ENCODE results near the gene UBE2C.
"Not testable (repeated sequence)": the region's sequence is repeated elsewhere in the genome, so short reads cannot be mapped to it uniquely, and the experiment has no call there.

Gene UBE2C

DNA sequence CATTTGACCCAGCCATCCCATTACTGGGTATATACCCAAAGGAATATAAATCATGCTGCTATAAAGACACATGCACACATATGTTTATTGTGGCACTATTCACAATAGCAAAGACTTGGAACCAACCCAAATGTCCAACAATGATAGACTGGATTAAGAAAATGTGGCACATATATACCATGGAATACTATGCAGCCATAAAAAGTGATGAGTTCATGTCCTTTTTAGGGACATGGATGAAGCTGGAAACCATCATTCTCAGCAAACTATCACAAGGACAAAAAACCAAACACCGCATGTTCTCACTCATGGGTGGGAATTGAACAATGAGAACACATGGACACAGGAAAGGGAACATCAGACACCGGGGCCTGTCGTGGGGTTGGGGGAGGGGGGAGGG, 14.5 kb upstream of the UBE2C start:
- not testable (repeated sequence) for DNase-seq (ENCODE audit: low read depth)

DNA sequence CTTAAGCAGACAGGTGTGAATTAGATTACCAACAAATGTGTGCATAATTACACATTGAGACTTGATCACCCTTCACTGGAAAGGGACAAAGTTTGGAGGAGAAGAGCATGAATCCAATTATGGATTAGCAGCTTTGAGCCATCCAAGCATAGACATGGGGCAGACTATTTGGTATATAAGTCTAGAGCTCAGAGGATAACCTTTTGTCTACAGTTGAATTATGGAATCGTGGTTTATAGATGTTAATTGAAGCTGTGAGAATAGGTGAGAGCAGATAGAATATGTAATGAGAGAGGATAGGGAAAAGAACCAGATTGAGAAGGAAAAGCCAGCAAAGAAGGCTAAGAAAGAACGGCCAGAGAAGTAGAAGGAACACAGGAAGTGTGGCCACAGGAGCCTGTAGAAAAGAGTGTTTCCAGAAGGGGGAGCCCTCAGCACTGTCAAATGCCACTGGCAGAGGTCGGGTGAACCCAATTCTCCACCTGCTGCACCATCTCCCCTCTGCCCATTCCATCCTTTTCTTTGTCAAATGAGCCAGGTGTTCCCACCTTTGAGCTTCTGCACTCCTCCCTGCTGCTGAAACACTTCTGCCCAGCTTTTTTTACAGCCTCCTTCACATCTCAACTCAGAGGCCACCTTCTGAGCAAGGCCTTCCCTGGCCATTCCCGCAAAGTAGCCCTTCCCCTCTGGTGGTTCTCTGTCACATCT, 13.4 kb upstream of the UBE2C start:
- DNase-seq (ENCODE audit: low read depth): peak; percentile 38

- no peak for DNase-seq (ENCODE audit: low read depth)
These were observed 10.6 kb upstream of the UBE2C start for GRCh38 chr20:45801851-45802250.

DNA sequence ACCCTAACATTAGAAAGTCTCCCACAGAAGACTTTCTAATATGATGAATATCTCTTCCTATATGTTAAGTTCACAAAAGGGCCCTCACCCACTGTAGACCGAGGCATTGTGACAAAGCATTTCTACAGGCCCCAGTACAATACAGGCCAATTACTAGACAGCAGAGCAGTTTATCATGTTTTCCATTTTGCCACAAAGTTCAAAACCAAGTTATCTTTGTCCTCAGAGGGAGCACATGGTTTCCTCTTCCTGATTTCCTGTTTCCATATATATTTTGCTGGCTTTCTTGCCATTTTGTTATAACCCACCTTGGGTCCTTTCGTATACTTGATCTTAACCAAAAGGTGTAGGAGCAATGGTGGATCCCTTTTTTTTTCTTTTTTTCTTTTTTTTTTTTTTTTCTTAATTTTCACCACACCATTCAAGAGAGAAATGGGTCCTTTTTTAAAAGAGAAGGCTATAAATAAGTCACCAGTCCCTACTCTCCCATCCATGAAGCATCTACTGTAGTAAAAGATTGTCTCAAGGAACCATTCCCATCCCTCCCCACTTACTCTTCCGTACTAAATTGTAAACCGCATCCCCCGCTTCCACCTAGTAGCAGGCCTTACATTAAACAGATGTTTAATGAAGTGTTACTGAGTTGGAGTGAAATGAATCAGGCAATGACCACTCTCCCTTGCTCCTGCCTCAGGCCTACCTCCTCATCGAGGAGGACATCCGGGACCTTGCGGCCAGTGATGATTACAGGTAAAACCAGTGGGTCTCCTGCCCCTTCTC, 2.1 kb upstream of the UBE2C start:
- DNase-seq (ENCODE audit: low read depth): no peak

GRCh38 chr20:45813006-45813340, 529 bp downstream of the UBE2C start:
- no peak for DNase-seq (ENCODE audit: low read depth)

DNA sequence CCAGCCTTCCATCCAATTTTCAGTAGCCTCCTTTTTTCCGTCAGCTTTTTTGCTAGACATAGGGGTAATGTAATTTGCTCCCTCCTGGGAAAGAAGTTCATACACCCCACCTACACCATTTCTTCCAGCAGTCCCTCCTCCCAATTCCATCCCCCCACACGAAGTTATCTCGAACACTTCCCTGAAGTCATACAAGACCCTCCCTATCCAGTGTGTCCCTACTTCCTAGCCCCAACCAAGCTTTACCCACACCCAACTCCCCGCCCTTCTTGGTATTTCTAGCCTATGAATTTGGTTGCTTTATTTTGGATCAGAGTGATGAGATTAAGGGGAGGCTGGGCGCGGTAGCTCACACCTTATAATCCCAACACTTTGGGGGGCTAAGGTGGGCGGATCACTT, 1.0 kb downstream of the UBE2C start:
- DNase-seq (ENCODE audit: low read depth): no peak

GRCh38 chr20:45814314-45814713, 1.9 kb downstream of the UBE2C start:
- DNase-seq (ENCODE audit: low read depth): no peak

- DNase-seq (ENCODE audit: low read depth): no peak
These were observed 4.5 kb downstream of the UBE2C start for GRCh38 chr20:45816951-45817350.

GRCh38 chr20:45817376-45818194, 5.1 kb downstream of the UBE2C start:
- no peak for DNase-seq (ENCODE audit: low read depth)

GRCh38 chr20:45818239-45818638, 5.8 kb downstream of the UBE2C start:
- DNase-seq (ENCODE audit: low read depth): no peak

- DNase-seq (ENCODE audit: low read depth): no peak
These were observed 7.0 kb downstream of the UBE2C start for GRCh38 chr20:45819466-45819865.

GRCh38 chr20:45821947-45822346, 9.5 kb downstream of the UBE2C start:
- DNase-seq (ENCODE audit: low read depth): no peak

- DNase-seq (ENCODE audit: low read depth): no peak
These were observed 10.4 kb downstream of the UBE2C start for GRCh38 chr20:45822857-45823256.

DNA sequence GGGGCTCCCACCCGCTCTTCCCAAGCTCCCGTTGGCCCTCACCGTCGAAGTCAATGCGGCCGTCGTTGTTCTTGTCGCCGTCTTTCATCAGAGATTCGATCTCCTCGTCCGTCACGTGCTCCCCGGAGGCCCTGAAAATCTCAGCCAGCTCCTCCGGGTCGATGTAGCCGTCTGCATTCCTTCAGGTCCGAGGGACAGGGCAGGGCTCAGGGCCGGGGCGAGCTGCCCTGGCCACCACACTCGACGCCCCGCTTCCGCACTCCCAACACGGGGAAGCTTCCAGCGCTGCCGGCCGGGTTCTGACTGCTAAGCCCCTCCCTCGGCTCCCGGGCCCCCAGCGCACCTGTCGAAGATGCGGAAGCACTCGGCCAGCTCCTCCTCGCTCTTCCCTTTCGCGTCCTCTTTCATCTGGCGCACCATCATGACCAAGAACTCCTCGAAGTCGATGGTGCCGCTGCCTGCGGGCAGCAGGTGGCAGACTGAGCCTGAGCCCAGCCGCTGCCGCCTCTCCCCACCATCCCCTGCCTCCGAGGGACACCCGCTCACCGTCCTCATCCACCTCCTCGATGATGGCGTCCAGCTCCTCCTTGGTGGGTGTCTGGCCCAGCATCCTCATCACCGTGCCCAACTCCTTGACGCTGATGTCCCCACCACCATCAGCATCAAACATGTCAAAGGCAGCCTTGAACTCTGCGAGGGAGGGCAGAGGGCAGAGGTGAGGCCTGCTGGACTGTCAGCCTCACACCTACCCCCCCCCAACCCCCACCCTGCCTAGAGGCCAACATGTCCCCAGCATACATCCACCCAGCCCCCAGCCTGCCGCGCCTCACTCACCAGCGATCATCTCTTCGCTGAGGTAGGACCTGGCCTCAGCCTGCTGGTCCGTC, 11.7 kb downstream of the UBE2C start:
- peak; percentile 12 for DNase-seq (ENCODE audit: low read depth)

DNA sequence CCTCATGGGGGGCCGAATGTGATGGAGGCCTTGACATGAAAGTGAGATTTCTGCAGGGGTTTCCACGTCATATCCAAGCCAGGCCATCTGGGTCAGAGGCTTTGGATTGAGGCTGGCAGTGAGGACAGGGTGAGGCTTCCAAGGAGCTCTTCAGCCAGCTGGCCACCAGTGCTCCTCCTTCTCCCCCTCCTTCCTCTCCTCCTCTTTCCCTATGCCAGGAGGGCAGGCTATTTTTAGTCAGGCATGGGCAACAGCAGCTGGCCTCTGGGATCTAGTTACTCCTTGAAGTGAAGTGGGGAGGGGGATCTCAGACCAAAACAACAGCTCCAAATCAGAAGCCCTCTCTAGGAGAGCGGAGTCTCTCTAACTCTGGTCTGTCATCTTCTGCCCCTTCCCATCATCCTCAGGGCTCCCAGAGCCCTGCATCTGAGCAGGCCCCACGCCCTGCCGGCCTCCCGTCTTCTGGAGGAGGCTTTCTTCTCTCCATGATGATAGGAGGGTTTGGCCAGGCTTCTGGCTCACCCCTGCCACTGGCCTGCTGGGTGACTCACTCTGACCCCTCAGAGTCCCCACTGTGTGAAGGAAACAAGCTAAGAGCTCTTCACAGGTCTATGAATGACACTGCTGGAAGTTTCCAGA, 14.1 kb downstream of the UBE2C start:
- DNase-seq (ENCODE audit: low read depth): no peak

- no peak for DNase-seq (ENCODE audit: low read depth)
These were observed 14.7 kb downstream of the UBE2C start, which contains the start of gene TNNC2 for GRCh38 chr20:45827030-45827652. TSS of gene TNNC2 (minus strand) at chr20:45827312. CDS start at chr20:45827248, 64 bp downstream.

DNA sequence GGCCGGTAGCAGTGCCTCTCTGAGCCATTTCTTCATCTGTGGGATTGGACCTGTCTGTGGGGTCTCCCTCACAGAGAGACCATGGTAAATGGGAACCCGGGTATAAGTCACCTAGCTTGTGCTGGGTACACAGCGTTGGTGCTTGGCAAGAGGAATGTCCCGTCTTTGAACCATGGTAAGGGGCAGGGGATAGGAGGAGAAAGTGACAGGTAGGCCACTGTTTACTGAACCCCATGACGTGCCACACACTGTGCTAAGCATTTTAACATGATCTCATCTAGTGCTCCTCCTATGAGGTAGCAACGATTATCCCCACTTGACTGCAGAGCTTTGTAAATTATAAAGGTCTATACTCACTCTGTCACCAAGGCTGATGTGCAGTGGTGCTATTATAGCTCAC, 15.3 kb downstream of the UBE2C start:
- no peak for DNase-seq (ENCODE audit: low read depth)

- DNase-seq (ENCODE audit: low read depth): no peak
These were observed 16.1 kb downstream of the UBE2C start for GRCh38 chr20:45828589-45828988.

GRCh38 chr20:45829673-45830106, 17.2 kb downstream of the UBE2C start:
- DNase-seq (ENCODE audit: low read depth): not testable (repeated sequence)

DNA sequence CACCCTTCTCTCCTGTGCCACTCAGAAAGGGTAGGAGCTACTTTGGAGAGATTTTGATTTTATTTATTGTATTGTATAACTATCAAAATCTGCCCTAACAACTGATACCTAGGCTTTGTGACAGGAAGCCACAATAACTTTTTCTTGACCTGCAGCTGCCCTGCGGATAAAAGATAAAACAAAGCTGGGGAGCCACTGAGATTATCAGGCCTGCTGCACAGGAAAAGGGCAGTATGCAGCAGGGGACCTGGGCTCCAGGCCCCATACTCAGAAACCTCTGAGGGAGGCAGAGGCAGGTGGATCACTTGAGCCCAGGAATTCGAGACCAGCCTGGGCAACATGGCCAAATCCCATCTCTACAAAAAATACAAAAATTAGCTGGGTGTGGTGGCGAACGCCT, 20.2 kb downstream of the UBE2C start:
- no peak for DNase-seq (ENCODE audit: low read depth)

Data from T follicular helper cell (primary cell).